ENCODE data around the gene VPS9D1.
"Not testable (repeated sequence)": the region's sequence is repeated elsewhere in the genome, so short reads cannot be mapped to it uniquely, and the experiment has no call there.

The VPS9D1 gene

GRCh38 chr16:89695875-89696669 lies 24.6 kb downstream of the VPS9D1 start:
- H3K4me3 ChIP-seq (ENCODE audit: low read depth, low read length), result no peak overlapping the region
- no peak for TF ChIP-seq CTCF (IDR thresholded peaks at IDR 0.05; ENCODE audit: low read depth, low read length)

- no peak for TF ChIP-seq CTCF (IDR thresholded peaks at IDR 0.05; ENCODE audit: low read depth, low read length)
- H3K4me3 ChIP-seq (ENCODE audit: low read depth, low read length), result no peak overlapping the region
Measured at GRCh38 chr16:89695086-89695874, 25.4 kb downstream of the VPS9D1 start.

GRCh38 chr16:89694784-89695085 lies 26.0 kb downstream of the VPS9D1 start:
- not testable (repeated sequence) for H3K4me3 ChIP-seq (ENCODE audit: low read depth, low read length)

- TF ChIP-seq CTCF (IDR thresholded peaks at IDR 0.05; ENCODE audit: low read depth, low read length), result no peak
- no peak overlapping the region for H3K4me3 ChIP-seq (ENCODE audit: low read depth, low read length)
Measured at GRCh38 chr16:89693931-89694783, 26.5 kb downstream of the VPS9D1 start.

GRCh38 chr16:89693289-89693731 lies 27.4 kb downstream of the VPS9D1 start:
- TF ChIP-seq CTCF (IDR thresholded peaks at IDR 0.05; ENCODE audit: low read depth, low read length), result no peak
- no peak overlapping the region for H3K4me3 ChIP-seq (ENCODE audit: low read depth, low read length)

GRCh38 chr16:89691986-89692569 lies 28.6 kb downstream of the VPS9D1 start:
- no peak for TF ChIP-seq CTCF (IDR thresholded peaks at IDR 0.05; ENCODE audit: low read depth, low read length)
- no peak overlapping the region for H3K4me3 ChIP-seq (ENCODE audit: low read depth, low read length)

GRCh38 chr16:89691231-89691985 lies 29.3 kb downstream of the VPS9D1 start:
- H3K4me3 ChIP-seq (ENCODE audit: low read depth, low read length), result no peak overlapping the region
- TF ChIP-seq CTCF (IDR thresholded peaks at IDR 0.05; ENCODE audit: low read depth, low read length), result no peak

All from WI38 (cell line).